Measurements from ENCODE around the gene KIF2A.

Gene KIF2A

DNA sequence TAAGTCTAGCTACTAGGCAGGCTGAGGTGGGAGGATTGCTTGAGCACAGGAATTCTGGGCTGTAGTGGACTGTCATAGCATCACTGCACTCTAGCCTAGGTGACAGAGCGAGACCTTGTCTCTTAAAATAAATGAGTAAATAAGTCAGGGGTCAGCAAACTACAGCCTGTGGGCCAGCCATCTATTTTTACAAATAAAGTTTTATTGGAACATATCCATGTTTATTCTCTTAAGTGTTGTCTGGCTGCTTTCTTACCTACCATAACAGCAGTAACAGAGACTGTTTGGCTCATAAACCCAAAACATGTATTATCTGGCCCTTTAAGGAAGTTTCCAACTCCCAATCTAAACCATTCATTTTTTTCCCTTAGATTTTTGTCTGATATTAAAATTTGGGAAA lies 68.1 kb downstream of the KIF2A start:
- no peak for DNase-seq (ENCODE audit: low read depth in 2 of 2, low spot score in 1 of 2)

DNA sequence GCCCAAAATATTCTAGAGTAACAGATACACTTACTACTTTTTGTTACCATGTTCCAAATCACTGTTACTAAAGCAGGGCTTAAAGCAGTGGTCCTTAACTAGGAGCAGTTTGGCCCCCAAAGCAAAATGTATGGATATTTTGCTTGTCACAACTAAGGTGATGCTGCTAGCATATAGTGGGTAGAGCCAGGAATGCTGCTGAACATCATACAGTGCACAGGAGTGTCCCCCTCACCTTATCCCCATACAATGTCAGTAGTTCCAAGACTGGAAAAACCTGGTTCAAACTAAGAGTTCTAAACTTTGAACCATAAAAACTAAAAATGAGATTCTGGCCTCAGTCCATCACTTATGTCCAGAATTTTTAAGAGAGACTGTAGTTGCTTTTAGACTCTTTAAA lies 69.6 kb downstream of the KIF2A start:
- no peak for DNase-seq (ENCODE audit: low read depth in 2 of 2, low spot score in 1 of 2)

DNA sequence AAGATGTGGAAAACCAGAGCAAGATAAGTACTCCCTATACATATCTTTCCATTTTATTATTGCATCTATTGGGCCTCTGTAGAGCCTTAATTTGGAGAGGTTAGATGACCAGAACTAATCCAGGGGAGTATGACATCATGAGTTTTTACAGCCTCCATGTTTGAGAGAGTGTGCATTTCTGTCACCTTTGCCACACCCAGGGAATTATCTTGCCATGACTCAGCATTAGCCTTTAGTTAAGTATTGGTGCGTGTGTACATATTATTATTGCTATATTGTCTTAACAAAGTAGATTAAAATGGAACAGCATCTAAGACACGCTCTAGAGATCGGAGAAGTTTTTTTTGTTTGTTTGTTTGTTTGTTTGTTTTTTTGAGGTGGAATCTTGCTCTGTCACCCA lies 70.1 kb downstream of the KIF2A start:
- DNase-seq (ENCODE audit: low read depth in 2 of 2, low spot score in 1 of 2): no peak

DNA sequence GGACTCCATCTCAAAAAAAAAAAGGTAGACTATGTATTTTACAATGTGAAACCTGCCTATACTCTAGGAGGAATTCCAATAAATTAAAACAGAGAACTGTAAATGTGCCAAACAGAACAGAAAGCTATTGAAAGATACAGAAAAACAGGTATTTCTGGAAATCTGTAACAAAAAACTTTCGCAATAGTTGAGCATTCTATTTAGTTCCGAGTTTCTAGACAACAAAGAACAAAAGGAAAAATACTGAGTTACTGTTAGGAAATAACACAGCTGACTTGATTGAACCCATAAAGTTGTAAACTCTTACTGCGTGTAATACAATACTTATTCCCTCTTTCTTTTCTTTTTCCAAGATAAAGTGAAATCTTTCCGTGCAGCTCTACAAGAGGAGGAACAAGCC lies 79.1 kb downstream of the KIF2A start:
- no peak for DNase-seq (ENCODE audit: low read depth in 2 of 2, low spot score in 1 of 2)

DNA sequence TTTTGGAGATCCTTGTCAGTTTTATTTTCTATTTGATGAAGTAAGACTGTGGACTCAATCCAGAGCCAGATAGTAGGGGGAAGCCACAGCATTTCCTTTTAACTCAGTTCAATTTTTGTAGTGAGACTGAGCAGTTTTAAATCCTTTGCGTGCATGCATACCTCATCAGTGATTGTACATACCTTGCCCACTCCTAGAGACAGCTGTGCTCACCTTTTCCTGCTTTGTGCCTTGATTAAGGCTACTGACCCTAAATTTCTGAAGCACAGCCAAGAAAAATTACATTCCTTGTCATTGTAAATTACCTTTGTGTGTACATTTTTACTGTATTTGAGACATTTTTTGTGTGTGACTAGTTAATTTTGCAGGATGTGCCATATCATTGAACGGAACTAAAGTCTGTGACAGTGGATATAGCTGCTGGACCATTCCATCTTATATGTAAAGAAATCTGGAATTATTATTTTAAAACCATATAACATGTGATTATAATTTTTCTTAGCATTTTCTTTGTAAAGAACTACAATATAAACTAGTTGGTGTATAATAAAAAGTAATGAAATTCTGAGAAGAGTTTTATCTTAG lies 79.9 kb downstream of the KIF2A start:
- no peak for DNase-seq (ENCODE audit: low read depth in 2 of 2, low spot score in 1 of 2)

DNA sequence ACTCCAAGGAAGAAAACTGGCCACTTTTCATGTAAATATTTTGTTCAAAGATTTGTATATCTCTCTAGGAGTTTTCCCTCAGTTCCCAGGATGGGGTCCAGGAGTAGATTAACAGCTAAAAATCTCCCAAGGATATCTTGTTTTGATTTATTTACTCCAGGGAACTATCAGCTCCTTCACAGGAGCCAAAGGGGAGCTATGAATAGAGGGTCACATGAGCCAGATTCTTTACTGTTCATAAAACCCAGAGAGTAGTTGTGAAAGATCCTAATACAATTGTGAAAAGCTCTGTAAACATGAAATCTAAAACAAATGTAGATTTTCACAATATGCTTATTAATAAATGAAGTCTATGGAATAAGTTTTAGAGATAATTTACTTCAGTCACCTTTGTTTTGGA lies 80.8 kb downstream of the KIF2A start:
- no peak for DNase-seq (ENCODE audit: low read depth in 2 of 2, low spot score in 1 of 2)

DNA sequence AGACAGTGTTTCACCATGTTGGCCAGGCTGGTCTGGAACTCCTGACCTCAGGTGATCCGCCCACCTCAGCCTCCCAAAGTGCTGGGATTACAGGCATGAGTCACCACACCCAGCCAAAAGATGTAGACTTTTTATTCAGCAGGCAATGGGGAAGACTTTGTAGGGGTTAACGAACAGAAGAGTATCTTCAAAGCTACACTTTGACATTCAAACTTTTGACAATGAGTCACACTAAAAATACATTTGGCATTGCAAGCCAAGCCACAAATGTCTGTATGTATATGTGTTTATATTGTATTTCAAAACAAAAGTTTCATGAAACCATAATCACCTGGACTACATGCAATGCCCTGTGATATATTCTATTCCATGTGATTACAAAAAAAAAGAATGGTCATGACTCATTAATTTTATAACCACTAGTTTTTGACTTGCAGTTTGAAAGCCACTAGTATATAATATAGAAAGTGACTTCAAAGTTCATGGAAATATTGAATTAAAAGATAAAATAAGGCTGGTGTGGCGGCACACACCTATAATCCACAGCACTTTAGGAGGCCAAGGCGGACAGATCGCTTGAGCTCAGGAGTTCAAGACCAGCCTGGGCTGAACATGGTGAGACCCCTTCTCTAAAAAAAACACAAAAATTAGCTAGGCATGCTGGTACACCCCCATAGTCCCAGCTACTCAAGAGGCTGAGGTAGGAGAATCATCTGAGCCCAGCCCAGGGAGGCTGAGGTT lies 89.4 kb downstream of the KIF2A start:
- DNase-seq (ENCODE audit: low read depth in 2 of 2, low spot score in 1 of 2): no peak

DNA sequence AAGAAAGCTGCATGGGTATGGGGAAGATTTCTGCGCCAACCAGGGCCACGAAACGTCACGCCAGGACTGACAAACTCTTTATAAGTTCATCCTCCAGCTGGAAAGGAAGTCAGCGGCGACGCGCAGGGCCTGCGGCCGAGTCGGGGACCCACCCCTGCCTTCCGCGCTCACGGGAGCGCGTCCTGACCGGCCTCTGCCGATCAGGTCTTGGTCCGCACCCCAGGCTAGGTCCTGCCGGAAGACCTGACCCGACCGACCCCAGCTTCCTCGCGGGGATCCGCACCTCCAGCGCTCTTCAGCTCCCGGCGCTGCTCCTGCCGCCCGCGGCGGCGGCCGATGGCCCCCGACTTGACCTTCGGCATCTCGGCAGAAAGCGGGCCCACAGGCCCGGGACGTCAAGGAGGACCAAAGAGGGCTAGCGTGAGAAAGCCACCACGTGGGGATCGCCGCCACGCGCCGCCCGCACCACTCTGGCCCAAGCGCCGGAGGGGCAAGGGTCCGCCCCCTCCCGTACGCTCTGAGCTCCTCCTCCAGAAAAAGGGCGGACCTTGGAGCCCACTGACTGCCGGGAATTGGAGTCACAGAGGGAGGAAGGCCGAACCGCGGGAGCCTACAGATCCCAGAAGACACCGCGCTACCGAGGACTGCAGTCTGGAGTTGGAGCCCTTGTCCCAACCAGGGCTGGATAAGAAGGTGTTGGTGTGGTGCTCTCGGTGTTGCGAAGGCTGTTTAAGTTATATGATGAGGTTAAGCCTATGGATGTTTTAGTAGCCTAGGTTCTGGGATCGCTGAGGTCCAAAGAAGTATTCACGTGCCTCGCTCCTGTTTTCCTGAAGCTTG lies 97.6 kb downstream of the KIF2A start, which contains the start of gene DIMT1:
Gene DIMT1 (minus strand): TSS at position 495 of the 840 bp plus-strand sequence. CDS start 133 bp downstream, at position 362.
- peak; percentile 72 to 84 for DNase-seq (ENCODE audit: low read depth in 2 of 2, low spot score in 1 of 2)

DNA sequence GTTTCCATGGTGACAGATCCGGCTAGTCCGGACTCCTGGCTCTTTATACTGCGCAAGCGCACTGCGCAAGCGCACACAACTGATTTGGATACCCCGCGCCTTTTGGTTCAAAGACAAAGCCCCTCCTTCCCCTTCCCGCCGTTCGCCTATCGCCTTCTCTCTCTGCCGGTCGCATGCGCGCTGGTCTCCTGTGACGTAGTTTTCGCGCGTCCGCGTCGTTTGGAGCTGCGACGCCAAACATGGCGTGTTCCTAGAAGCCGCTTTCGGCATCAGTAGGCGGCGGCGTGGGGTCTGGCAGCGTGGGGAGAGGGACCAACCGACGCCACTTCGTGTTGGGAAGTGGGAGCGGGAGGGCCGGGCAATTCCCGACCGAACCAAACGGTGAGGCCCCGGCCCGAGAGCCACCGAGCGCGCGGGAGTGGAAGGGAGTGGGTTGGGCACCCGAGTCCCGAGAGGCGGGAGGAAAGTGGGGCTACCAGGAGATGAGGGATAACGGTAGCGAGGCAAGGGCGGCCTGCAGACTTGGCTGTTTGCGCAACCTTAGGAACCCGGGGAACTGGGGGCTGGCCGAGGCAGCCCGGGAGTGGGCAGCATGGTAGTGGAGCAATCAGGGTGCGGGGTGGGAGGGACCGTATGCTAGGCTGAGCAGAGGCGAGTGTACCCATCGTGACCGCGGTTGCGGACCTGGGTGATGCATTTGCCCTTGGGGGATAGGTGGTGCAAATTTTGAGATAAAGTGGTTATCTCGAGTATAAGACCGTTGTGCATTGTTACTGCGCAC lies 106.7 kb downstream of the KIF2A start, which contains the start of gene IPO11:
Gene IPO11 (plus strand): TSS at position 215 of the 781 bp plus-strand sequence. CDS start 24,517 bp downstream, outside the sequence.
- DNase-seq (ENCODE audit: low read depth in 2 of 2, low spot score in 1 of 2): peak; percentile 98

DNA sequence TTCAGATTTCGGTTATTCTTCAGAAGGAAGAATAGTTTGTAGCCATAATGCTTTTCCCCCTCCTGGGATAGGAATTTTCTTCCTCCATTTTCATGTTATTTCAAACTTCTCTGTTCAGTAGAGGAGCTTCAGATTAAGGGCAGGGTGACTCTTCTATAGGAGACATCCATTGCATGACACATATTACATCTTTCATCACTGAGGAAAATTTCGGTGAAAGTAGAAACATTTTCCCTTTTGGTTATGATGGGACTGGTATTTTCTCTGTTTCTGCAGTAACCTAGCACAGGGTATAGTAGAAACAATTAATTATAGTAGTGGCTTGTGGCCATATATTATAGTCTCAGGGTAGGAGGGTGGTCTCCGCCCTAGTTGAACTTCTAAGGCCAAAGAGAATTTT lies 107.7 kb downstream of the KIF2A start:
- DNase-seq (ENCODE audit: low read depth in 2 of 2, low spot score in 1 of 2): no peak

DNA sequence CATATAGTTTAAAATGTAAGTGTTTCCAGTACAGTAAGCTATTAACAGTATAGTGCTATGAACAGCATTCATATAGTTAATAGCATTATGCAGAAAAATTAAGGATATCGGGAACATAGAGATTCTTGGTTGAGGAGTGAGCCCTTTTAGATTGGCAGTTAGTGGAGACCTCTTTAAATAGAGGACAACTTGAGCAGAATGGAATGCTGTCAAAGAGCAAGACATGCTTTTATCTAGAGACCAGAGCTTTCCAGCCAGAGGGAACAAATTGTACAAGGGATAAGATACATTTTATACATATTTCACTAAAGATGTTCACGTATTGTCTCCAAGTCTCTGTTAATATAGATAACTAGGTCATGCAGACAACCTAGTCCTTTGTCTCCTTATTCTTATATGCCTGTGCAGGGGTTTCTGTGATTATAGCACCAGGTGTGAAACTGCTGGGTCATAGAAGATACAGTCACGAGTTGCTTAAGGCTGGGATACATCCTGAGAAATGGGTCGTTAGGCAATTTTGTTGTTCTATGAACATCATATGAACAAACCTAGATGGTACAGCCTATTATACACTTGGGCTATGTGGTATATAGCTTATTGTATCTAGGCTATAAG lies 112.6 kb downstream of the KIF2A start:
- no peak for DNase-seq (ENCODE audit: low read depth in 2 of 2, low spot score in 1 of 2)

DNA sequence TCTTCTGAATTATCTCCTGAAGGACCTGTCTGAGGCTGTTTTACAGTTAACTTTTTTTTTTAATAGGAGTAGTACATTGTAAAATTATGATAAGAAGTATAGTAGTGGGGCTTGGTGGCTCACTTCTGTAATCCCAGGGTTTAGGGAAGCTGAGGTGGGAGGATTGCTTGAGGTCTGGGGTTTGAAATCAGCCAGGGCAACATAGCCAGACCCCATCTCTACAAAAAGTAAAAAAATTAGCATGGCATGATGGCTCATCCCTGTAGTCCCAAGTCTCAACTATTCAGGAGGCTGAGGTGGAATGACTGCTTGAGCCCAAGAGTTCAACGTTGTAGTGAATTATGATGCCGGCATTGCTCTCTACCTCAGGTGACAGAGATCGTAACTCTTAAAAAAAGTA lies 113.6 kb downstream of the KIF2A start:
- DNase-seq (ENCODE audit: low read depth in 2 of 2, low spot score in 1 of 2): no peak

DNA sequence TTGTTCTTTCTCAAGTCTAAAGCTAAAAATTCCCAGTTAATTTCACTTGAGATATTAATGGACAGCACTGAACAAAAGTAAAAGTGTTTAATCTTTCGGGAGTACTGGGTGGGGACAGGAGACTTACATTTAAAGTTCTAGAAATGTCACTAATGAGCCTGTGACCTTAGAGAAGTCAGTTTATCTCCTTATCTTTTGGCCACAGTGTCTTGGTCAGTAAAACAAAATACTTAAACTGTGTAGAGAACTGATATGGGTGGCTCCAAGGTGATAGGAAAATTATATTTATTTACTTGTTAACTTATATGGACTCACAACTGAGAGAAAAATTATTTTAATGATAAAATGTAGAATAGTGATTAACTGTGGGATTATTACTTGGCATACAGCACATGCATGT lies 115.4 kb downstream of the KIF2A start:
- DNase-seq (ENCODE audit: low read depth in 2 of 2, low spot score in 1 of 2): no peak

DNA sequence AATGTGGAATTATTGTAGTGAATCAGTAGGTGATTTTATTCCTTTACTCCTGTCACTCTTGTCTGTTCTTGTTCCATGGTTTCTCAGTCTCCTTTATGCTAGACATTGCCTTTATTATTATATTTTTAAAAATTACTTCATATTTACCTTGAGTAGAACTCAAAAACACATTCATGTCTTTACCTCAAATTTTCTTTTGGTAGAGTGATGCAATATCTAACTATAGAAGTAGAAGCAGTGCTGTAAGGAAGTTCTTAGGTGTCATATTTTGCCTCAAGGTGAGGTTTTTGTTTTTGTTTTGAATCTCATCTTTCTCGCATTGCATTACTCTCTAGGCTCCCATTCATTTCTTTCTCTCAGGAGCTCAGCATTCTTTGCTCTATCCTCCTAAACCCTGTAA lies 118.8 kb downstream of the KIF2A start:
- DNase-seq (ENCODE audit: low read depth in 2 of 2, low spot score in 1 of 2): no peak

DNA sequence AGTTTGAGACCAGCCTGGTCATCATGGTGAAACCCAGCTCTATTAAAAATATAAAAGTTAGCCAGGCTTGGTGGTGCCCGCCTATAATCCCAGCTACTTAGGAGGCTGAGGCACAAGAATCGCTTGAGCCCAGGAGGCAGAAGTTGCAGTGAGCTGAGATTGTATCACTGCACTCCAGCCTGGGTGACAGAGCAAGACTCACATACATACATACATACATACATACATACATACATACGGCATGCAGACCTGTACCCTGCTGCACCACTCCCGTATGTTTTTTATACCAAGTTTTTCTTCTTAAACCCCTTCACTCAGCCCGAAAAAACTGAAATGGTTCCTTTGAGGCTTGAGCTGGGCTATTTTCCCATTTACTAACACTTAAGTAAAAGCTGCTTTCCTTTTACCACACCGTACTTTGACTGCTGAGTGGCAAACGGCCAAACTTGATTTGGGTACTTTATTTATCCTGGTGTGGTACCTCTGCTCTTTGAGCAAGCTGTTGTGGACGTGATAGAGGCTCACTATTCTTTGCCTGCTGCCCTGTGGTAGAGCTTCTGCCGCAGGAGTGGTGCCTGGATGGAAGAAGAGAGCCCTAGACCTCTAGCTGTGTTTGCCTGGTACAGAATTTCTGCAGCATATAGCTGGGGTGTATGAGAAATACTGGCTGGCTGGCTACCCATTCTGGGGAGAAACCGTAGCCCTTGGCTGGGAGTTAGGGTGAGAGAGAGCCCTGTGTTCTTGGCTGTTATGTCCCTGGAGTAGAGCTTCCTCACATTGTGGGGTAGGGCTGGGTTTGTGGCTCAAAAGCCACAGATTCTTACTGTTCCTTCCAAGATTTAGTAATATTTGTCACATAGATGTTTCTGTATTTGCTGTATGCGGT lies 126.0 kb downstream of the KIF2A start:
- DNase-seq (ENCODE audit: low read depth in 2 of 2, low spot score in 1 of 2): no peak

DNA sequence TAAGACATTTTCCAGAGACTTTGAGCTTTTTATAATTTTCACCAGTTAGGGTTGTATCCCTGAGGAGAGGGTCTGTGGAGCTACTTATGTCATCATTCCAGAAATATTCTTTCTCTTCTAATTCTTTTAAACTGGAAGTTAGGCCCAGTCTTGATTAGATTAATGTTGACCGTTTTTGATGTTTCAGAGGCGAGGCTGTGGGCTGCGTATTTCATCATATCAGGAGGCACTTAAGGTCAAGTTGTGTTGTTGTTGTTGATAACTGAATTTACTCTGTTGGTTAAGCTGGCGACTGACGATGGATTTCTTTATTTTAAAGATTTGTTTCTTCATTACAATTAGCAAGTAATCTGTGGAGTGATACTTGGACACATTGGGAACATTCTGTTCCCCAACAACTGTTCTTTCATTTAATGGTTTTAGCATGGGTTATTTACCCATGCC lies 126.6 kb downstream of the KIF2A start:
- no peak for DNase-seq (ENCODE audit: low read depth in 2 of 2, low spot score in 1 of 2)

Measured in stimulated activated CD8-positive, alpha-beta memory T cell treated with anti-CD3 and anti-CD28 coated beads, Interleukin-4, amount 100 ng/mL, for 1 hour (primary cell).